ENCODE data around the gene NTRK2. TPM values are rescaled to one million over a fixed set of nuclear protein-coding genes. Genes with fewer than 3 reads are reported as not detected.

The NTRK2 gene
- total and polyA plus RNA-seq, 10 of the 15 experiments (the other 5 are each of a cell fraction or from before 2014, with no cell fraction given), result 0.42 to 4.6 (median 0.65) TPM

- TF ChIP-seq NRF1 (conservative IDR thresholded peaks at IDR 0.05; ENCODE audit: low read depth, low read length) (no peak), STAT3 (IDR thresholded peaks at IDR 0.05; ENCODE audit: low read depth, low read length) (no peak), USF1 (IDR thresholded peaks at IDR 0.05; ENCODE audit: borderline replicate concordance, extremely low read length, insufficient read depth, low read depth, low read length) (no peak), REST (IDR thresholded peaks at IDR 0.05; ENCODE audit: low read depth, low read length) (no peak), MYC (IDR thresholded peaks at IDR 0.05; ENCODE audit: insufficient read depth, insufficient read length, insufficient replicate concordance, low read length, severe bottlenecking) (no peak), SMAD5 (IDR thresholded peaks at IDR 0.05; ENCODE audit: low read depth) (no peak), ETV6 (conservative IDR thresholded peaks at IDR 0.05 in 1 of 2, IDR thresholded peaks at IDR 0.05 in 1 of 2; ENCODE audit: borderline replicate concordance in 1 of 2, low read depth in 1 of 2) (no peak), BACH1 (IDR thresholded peaks at IDR 0.05; ENCODE audit: borderline replicate concordance) (no peak), GABPA (IDR thresholded peaks at IDR 0.05; ENCODE audit: low read depth) (no peak), DPF2 (IDR thresholded peaks at IDR 0.05) (no peak), POU2F2 (IDR thresholded peaks at IDR 0.05; ENCODE audit: borderline replicate concordance, low read depth, low read length) (no peak), MEF2A (IDR thresholded peaks at IDR 0.05; ENCODE audit: insufficient read depth, low read depth, low read length) (no peak)
Measured at GRCh38 chr9:84789463-84789830, 119.9 kb downstream of the NTRK2 start (continued).
